HEK293T (cell line): ENCODE results near the gene AGPAT1.
A peak's percentile ranks its signal among the peaks of the same experiment; 100 is the strongest.

Experiments used
- CTCF ChIA-PET: fragments of 350-600 bp; formaldehyde crosslinking; extraction: SDS; loops from one replicate; lab custom pipeline; 2021; ENCODE audit warnings: antibody characterized with exemption, inconsistent platforms; lab: Yijun Ruan, JAX
- POLR2A ChIA-PET: fragments of 350-600 bp; formaldehyde crosslinking; extraction: SDS; loops from one replicate; lab custom pipeline; 2020; ENCODE audit warnings: antibody characterized with exemption, inconsistent platforms; lab: Yijun Ruan, JAX
- DNase-seq: peaks from one replicate; pipeline ENCODE4 v3.0.0; 2012; ENCODE audit warnings: mixed read lengths; ENCODE audit errors: extremely low spot score
- ARNT ChIP-seq: fragments of 450-650 bp; IDR thresholded peaks from 2 replicates; pipeline ENCODE4 v1.6.1; 2017; ENCODE audit warnings: mild to moderate bottlenecking
- BHLHE40 ChIP-seq: fragments of 450-650 bp; IDR thresholded peaks from 2 replicates; pipeline ENCODE4 v1.6.1; 2016; ENCODE audit warnings: mild to moderate bottlenecking, moderate library complexity, borderline replicate concordance
- CTBP1 ChIP-seq: fragments of 450-650 bp; IDR thresholded peaks from 2 replicates; pipeline ENCODE4 v1.6.1; 2016; ENCODE audit warnings: borderline replicate concordance
- ELF4 ChIP-seq: fragments of 450-650 bp; IDR thresholded peaks from 2 replicates; pipeline ENCODE4 v1.6.1; 2017; ENCODE audit warnings: antibody characterized with exemption
- FOXA1 ChIP-seq: fragments of 450-650 bp; IDR thresholded peaks from 2 replicates; pipeline ENCODE4 v1.6.1; 2016; ENCODE audit warnings: mild to moderate bottlenecking
- FOXK2 ChIP-seq: fragments of 450-650 bp; IDR thresholded peaks from 2 replicates; pipeline ENCODE4 v1.6.1; 2016; ENCODE audit warnings: mild to moderate bottlenecking
- FOXM1 ChIP-seq: fragments of 450-650 bp; IDR thresholded peaks from 2 replicates; pipeline ENCODE4 v1.6.1; 2017; ENCODE audit warnings: mild to moderate bottlenecking, borderline replicate concordance
- HDGF ChIP-seq: fragments of 450-650 bp; IDR thresholded peaks from 2 replicates; pipeline ENCODE4 v1.6.1; 2017; ENCODE audit warnings: antibody characterized with exemption, borderline replicate concordance
- L3MBTL2 ChIP-seq: fragments of 450-650 bp; conservative IDR thresholded peaks from 2 replicates; pipeline ENCODE4 v1.6.1; 2016; ENCODE audit warnings: mild to moderate bottlenecking
- LEF1 ChIP-seq: fragments of 450-650 bp; IDR thresholded peaks from 2 replicates; pipeline ENCODE4 v1.6.1; 2017; ENCODE audit warnings: mild to moderate bottlenecking, borderline replicate concordance
- NFRKB ChIP-seq: fragments of 450-650 bp; IDR thresholded peaks from 2 replicates; pipeline ENCODE4 v1.6.1; 2016; ENCODE audit warnings: mild to moderate bottlenecking, moderate library complexity
- PKNOX1 ChIP-seq: fragments of 450-650 bp; IDR thresholded peaks from 2 replicates; pipeline ENCODE4 v1.6.1; 2016
- SP1 ChIP-seq: fragments of 450-650 bp; IDR thresholded peaks from 2 replicates; pipeline ENCODE4 v1.6.1; 2017
- SUZ12 ChIP-seq: fragments of 450-650 bp; IDR thresholded peaks from 2 replicates; pipeline ENCODE4 v1.6.1; 2016; ENCODE audit warnings: mild to moderate bottlenecking
- TARDBP ChIP-seq: fragments of 450-650 bp; IDR thresholded peaks from 2 replicates; pipeline ENCODE4 v1.6.1; 2016
- ZNF384 ChIP-seq: fragments of 450-650 bp; IDR thresholded peaks from 2 replicates; pipeline ENCODE4 v1.6.1; 2016

The AGPAT1 gene

GRCh38 chr6:32191696-32192607, 16.1 kb upstream of the AGPAT1 start:
- ChIA-PET POLR2A (interaction anchor here (0.9 to 11.7 kb wide), 3 partner anchors 14 to 62 kb away, joined by 4 to 153 read pairs (median 9); partner anchors contain the start of genes AGPAT1, FKBPL, PRRT1 and RNF5), CTCF (interaction anchor here (1.3 kb wide), 1 partner anchor 73 kb away, joined by 3 read pairs; no protein-coding TSS in a partner anchor)
- TF ChIP-seq CTBP1, result no peak
- no peak for TF ChIP-seq BHLHE40
- TF ChIP-seq L3MBTL2, result no peak
- TF ChIP-seq PKNOX1, result no peak
- no peak for TF ChIP-seq FOXA1
- no peak for TF ChIP-seq SUZ12
- TF ChIP-seq HDGF, result no peak
- no peak for TF ChIP-seq ARNT
- TF ChIP-seq FOXM1, result no peak
- no peak for TF ChIP-seq LEF1
- no peak for TF ChIP-seq NFRKB
- TF ChIP-seq TARDBP, result no peak
- no peak for DNase-seq

GRCh38 chr6:32190911-32191677, 15.2 kb upstream of the AGPAT1 start:
- CTCF ChIA-PET, result no interaction called here
- TF ChIP-seq ELF4 (no peak), FOXM1 (no peak), FOXK2 (no peak), CTBP1 (no peak), L3MBTL2 (no peak), ARNT (no peak), BHLHE40 (no peak), FOXA1 (no peak), NFRKB (no peak), SUZ12 (no peak), SP1 (no peak), TARDBP (no peak), ZNF384 (no peak), HDGF (no peak), PKNOX1 (no peak)
- DNase-seq, result no peak
- POLR2A ChIA-PET, result interaction anchor here (1.1 to 11.7 kb wide), 3 partner anchors 13 to 63 kb away, joined by 9 to 153 read pairs (median 9); partner anchors contain the start of genes AGPAT1, ATF6B, FKBPL and RNF5

GRCh38 chr6:32190054-32190851, 14.4 kb upstream of the AGPAT1 start, which contains the start of gene PBX2:
TSS of gene PBX2 (minus strand) at chr6:32190202. CDS start at chr6:32189915, 287 bp downstream.
- ChIA-PET CTCF (no interaction called here), POLR2A (interaction anchor here (0.5 to 11.7 kb wide), 5 partner anchors 12 to 62 kb away, joined by 3 to 153 read pairs (median 9); partner anchors contain the start of genes AGPAT1, ATF6B, FKBPL and RNF5)
- TF ChIP-seq ELF4 (no peak), SUZ12 (no peak), LEF1 (no peak), SP1 (no peak), HDGF (no peak), PKNOX1 (no peak)
- DNase-seq, result peak; percentile 49

GRCh38 chr6:32189742-32190053, 13.8 kb upstream of the AGPAT1 start:
- no peak for TF ChIP-seq FOXA1
- no peak; the same call in 1 of the 2 replicates for TF ChIP-seq FOXM1
- no peak for TF ChIP-seq HDGF
- TF ChIP-seq ELF4, result no peak
- no peak for TF ChIP-seq NFRKB
- TF ChIP-seq SP1, result no peak
- TF ChIP-seq BHLHE40, result no peak
- no peak for TF ChIP-seq ARNT
- no peak for TF ChIP-seq TARDBP
- TF ChIP-seq LEF1, result no peak
- no peak for TF ChIP-seq SUZ12
- TF ChIP-seq ZNF384, result no peak
- no peak for TF ChIP-seq L3MBTL2
- no peak for TF ChIP-seq CTBP1
- DNase-seq, result no peak
- ChIA-PET POLR2A (interaction anchor here (1.0 to 11.7 kb wide), 3 partner anchors 12 to 61 kb away, joined by 3 to 153 read pairs (median 9); partner anchors contain the start of genes AGPAT1, ATF6B and RNF5), CTCF (no interaction called here)
